OCI-LY3 (cell line): ENCODE data around the gene FCER2.

ENCODE experiments used
- EZH2phosphoT487 ChIP-seq: fragments of 200-600 bp; shearing (Covaris generic); IDR thresholded peaks from 2 replicates; pipeline ENCODE4 v1.6.1; 2018; ENCODE audit warnings: antibody characterized with exemption, mixed run types, low read depth
- TF ChIP-seq, protein P1 (sequence below): fragments of 200-600, 300-600 bp; sonication (generic); IDR thresholded peaks from 2 replicates; pipeline ENCODE4 v1.5.1; 2014; ENCODE audit warnings: antibody characterized with exemption, low read length, low read depth

DNA sequence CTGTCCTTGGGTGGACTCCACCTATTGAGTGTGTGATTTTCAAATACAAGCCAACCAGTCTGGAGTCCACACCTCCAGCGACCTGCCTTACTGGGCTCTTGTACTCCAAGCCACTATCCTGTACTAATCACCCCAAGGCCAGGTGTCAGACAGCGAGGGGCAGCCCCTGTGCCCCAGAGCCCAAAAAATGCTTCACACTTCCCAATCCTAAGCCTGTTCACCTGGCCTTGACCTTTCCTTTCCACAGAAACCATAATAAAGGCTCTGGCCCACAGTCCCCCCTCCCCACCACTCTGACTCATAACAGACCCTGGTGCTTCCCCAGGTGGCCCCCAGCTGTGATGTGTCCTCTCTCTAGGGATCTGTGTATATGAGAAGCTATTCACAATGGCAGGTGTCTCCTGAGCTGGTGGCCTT lies 41.5 kb upstream of the FCER2 start:
- TF ChIP-seq, protein P1, sequence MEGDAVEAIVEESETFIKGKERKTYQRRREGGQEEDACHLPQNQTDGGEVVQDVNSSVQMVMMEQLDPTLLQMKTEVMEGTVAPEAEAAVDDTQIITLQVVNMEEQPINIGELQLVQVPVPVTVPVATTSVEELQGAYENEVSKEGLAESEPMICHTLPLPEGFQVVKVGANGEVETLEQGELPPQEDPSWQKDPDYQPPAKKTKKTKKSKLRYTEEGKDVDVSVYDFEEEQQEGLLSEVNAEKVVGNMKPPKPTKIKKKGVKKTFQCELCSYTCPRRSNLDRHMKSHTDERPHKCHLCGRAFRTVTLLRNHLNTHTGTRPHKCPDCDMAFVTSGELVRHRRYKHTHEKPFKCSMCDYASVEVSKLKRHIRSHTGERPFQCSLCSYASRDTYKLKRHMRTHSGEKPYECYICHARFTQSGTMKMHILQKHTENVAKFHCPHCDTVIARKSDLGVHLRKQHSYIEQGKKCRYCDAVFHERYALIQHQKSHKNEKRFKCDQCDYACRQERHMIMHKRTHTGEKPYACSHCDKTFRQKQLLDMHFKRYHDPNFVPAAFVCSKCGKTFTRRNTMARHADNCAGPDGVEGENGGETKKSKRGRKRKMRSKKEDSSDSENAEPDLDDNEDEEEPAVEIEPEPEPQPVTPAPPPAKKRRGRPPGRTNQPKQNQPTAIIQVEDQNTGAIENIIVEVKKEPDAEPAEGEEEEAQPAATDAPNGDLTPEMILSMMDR, result no peak
- TF ChIP-seq EZH2phosphoT487, result peak; percentile 83
